Neuronal stem cell (in vitro differentiated cells): ENCODE data around the gene PDE7B.

Experiments used
- DNase-seq: peaks from one replicate; pipeline ENCODE4 v3.0.0-alpha.2; 2013; ENCODE audit warnings: low spot score
- H2AFZ ChIP-seq: one replicate; pipeline ENCODE4 v1.6.1; 2013; ENCODE audit warnings: mild to moderate bottlenecking, low read length, inconsistent platforms
- H2AK5ac ChIP-seq: 2 replicates; pipeline ENCODE4 v1.6.1; 2013; ENCODE audit warnings: low read depth, mild to moderate bottlenecking, inconsistent platforms, low read length, moderate library complexity, mixed read lengths
- H2BK120ac ChIP-seq: 2 replicates; pipeline ENCODE4 v1.6.1; 2013; ENCODE audit warnings: low read depth, mild to moderate bottlenecking, inconsistent platforms, low read length, moderate library complexity, mixed read lengths
- H2BK12ac ChIP-seq: one replicate; pipeline ENCODE4 v1.6.1; 2013; ENCODE audit warnings: low read length, inconsistent platforms
- H2BK15ac ChIP-seq: 2 replicates; pipeline ENCODE4 v1.6.1; 2013; ENCODE audit warnings: mild to moderate bottlenecking, low read length, inconsistent platforms, mixed read lengths
- H2BK5ac ChIP-seq: one replicate; pipeline ENCODE4 v1.6.1; 2013; ENCODE audit warnings: inconsistent platforms, mild to moderate bottlenecking, low read length, moderate library complexity
- H3K14ac ChIP-seq: one replicate; pipeline ENCODE4 v1.6.1; 2013; ENCODE audit warnings: low read length, inconsistent platforms
- H3K18ac ChIP-seq: 2 replicates; pipeline ENCODE4 v1.6.1; 2013; ENCODE audit warnings: low read length, inconsistent platforms
- H3K23ac ChIP-seq: 2 replicates; pipeline ENCODE4 v1.6.1; 2013; ENCODE audit warnings: low read depth, mild to moderate bottlenecking, mixed read lengths, low read length, inconsistent platforms; ENCODE audit not compliant: poor library complexity
- H3K27ac ChIP-seq: replicated peaks from 3 replicates; pipeline ENCODE4 v1.5.1; 2013; ENCODE audit warnings: low read length, inconsistent platforms
- H3K27me3 ChIP-seq, 3 experiments: 2 replicates each; pipeline ENCODE4 v1.6.1; 2013; ENCODE audit warnings: low read length in 3 of 3, mild to moderate bottlenecking in 2 of 3, inconsistent platforms in 1 of 3, low read depth in 1 of 3, mixed read lengths in 1 of 3, moderate library complexity in 1 of 3; ENCODE audit not compliant: control insufficient read depth in 3 of 3, insufficient read depth in 3 of 3
- H3K36me3 ChIP-seq, 2 donors: replicated peaks in 1 of 2; 2 replicates each; pipeline ENCODE4 v1.6.1; 2013; ENCODE audit warnings: low read length in 2 of 2; ENCODE audit not compliant: control insufficient read depth in 2 of 2, insufficient read depth in 2 of 2
- H3K4ac ChIP-seq: 2 replicates; pipeline ENCODE4 v1.6.1; 2013; ENCODE audit warnings: inconsistent platforms, mild to moderate bottlenecking, low read length, moderate library complexity
- H3K4me1 ChIP-seq, 2 donors: 1 replicate in 1 of 2; 2 replicates in 1 of 2; pipeline ENCODE4 v1.6.1; 2013; ENCODE audit warnings: low read length in 2 of 2, low read depth in 1 of 2; ENCODE audit not compliant: control insufficient read depth in 2 of 2, insufficient read depth in 1 of 2
- H3K4me2 ChIP-seq: one replicate; pipeline ENCODE4 v1.6.1; 2013; ENCODE audit warnings: mild to moderate bottlenecking, low read length, inconsistent platforms; ENCODE audit not compliant: insufficient read depth, poor library complexity, severe bottlenecking
- H3K4me3 ChIP-seq, 2 donors: 2 replicates each; pipeline ENCODE4 v1.5.1; 2013; ENCODE audit warnings: low read length in 2 of 2, mild to moderate bottlenecking in 2 of 2, inconsistent platforms in 1 of 2, moderate library complexity in 1 of 2
- H3K79me1 ChIP-seq: one replicate; pipeline ENCODE4 v1.6.1; 2013; ENCODE audit warnings: low read depth, mild to moderate bottlenecking, inconsistent platforms, low read length, moderate library complexity
- H3K9ac ChIP-seq: one replicate; pipeline ENCODE4 v1.6.1; 2013; ENCODE audit warnings: mild to moderate bottlenecking, low read depth, low read length, inconsistent platforms; ENCODE audit not compliant: poor library complexity
- H3K9me3 ChIP-seq, 2 donors: replicated peaks in 1 of 2; 2 replicates each; pipeline versions ENCODE3 to v1.6.1; 2013; ENCODE audit warnings: low read length in 2 of 2, mild to moderate bottlenecking in 2 of 2, inconsistent platforms in 1 of 2, low read depth in 1 of 2, mixed read lengths in 1 of 2, moderate library complexity in 1 of 2; ENCODE audit not compliant: control insufficient read depth in 2 of 2, insufficient read depth in 1 of 2
- H4K8ac ChIP-seq: one replicate; pipeline ENCODE4 v1.6.1; 2013; ENCODE audit warnings: low read depth, mild to moderate bottlenecking, inconsistent platforms, low read length, moderate library complexity
- H4K91ac ChIP-seq: one replicate; pipeline ENCODE4 v1.6.1; 2013; ENCODE audit warnings: low read length, low read depth, mild to moderate bottlenecking, inconsistent platforms; ENCODE audit not compliant: poor library complexity
- WGBS, 2 donors: extraction: QIAGEN DNeasy Blood & Tissue Kit; methylation state at CpG; one replicate each; pipeline ENCODE4 v1.1.7; 2013; ENCODE audit warnings: missing lambda C conversion rate in 2 of 2, mixed read lengths in 1 of 2; ENCODE audit not compliant: insufficient read length in 2 of 2, insufficient replicate concordance in 1 of 2; ENCODE audit errors: extremely low coverage in 2 of 2; 5-methylcytosine and 5-hydroxymethylcytosine counted together

Gene PDE7B

GRCh38 chr6:136232701-136233100 lies 381.2 kb downstream of the PDE7B start:
- Histone ChIP-seq H3K9me3 (no peaks in the 10 kb centered on the region), H3K18ac (no peak overlapping the region), H3K4me1 (no peaks in the 10 kb centered on the region), H3K27ac (no peak overlapping the region), H3K27me3 (no peaks in the 10 kb centered on the region), H4K8ac (no peak overlapping the region), H3K9ac (no peak overlapping the region), H3K23ac (no peak overlapping the region), H2AK5ac (no peak overlapping the region), H3K4me2 (no peak overlapping the region), H3K79me1 (no peaks in the 10 kb centered on the region), H3K4ac (no peak overlapping the region), H2BK120ac (no peak overlapping the region), H2BK5ac (no peak overlapping the region), H2BK12ac (no peak overlapping the region), H2BK15ac (no peak overlapping the region), H4K91ac (no peak overlapping the region), H3K4me3 (no peak overlapping the region), H3K36me3 (peaks cover 0 to 20% of the 10 kb centered on the region in 2 donors), H3K14ac (no peak overlapping the region), H2AFZ (no peak overlapping the region)
- no peak for DNase-seq
- no CpG with 5 or more reads among the region's 1 CpG for WGBS, 2 donors

- H3K79me1 ChIP-seq, result no peaks in the 10 kb centered on the region
- no CpG with 5 or more reads among the region's 4 CpGs for WGBS, 2 donors
Measured at GRCh38 chr6:136235233-136235564, 383.7 kb downstream of the PDE7B start.

GRCh38 chr6:136236466-136237293 lies 385.2 kb downstream of the PDE7B start:
- Histone ChIP-seq H3K4me2 (no peak overlapping the region), H2BK5ac (no peak overlapping the region), H3K9ac (no peak overlapping the region), H3K9me3 (no peaks in the 10 kb centered on the region), H3K36me3 (peaks cover 0 to 50% of the 10 kb centered on the region in 2 donors), H2BK12ac (no peak overlapping the region), H4K91ac (no peak overlapping the region), H2BK15ac (no peak overlapping the region), H3K27ac (no peak overlapping the region), H3K4ac (no peak overlapping the region), H2AK5ac (no peak overlapping the region), H3K4me1 (no peaks in the 10 kb centered on the region), H2BK120ac (no peak overlapping the region), H3K79me1 (no peaks in the 10 kb centered on the region), H3K18ac (no peak overlapping the region), H3K4me3 (no peak overlapping the region), H3K14ac (no peak overlapping the region), H2AFZ (no peak overlapping the region), H3K23ac (no peak overlapping the region), H4K8ac (no peak overlapping the region), H3K27me3 (no peaks in the 10 kb centered on the region)
- no CpG with 5 or more reads among the region's 9 CpGs for WGBS, 2 donors
- DNase-seq, result no peak

More at GRCh38 chr6:136235233-136235564, 383.7 kb downstream of the PDE7B start:
- H3K36me3 ChIP-seq, result peaks cover 0 to 44% of the 10 kb centered on the region in 2 donors
- H3K23ac ChIP-seq, result no peak overlapping the region
- H3K4me1 ChIP-seq, result no peaks in the 10 kb centered on the region
- no peaks in the 10 kb centered on the region for H3K9me3 ChIP-seq
- no peak overlapping the region for H3K4me2 ChIP-seq
- H3K9ac ChIP-seq, result no peak overlapping the region
- no peak overlapping the region for H2BK120ac ChIP-seq
- no peak overlapping the region for H3K4me3 ChIP-seq
- no peak overlapping the region for H4K91ac ChIP-seq
- no peak overlapping the region for H2AFZ ChIP-seq
- no peak overlapping the region for H2BK5ac ChIP-seq
- no peak overlapping the region for H2BK12ac ChIP-seq
- no peak overlapping the region for H4K8ac ChIP-seq
- H2BK15ac ChIP-seq, result no peak overlapping the region
- no peak overlapping the region for H3K18ac ChIP-seq
- no peaks in the 10 kb centered on the region for H3K27me3 ChIP-seq
- no peak overlapping the region for H3K14ac ChIP-seq
- DNase-seq, result no peak
- no peak overlapping the region for H2AK5ac ChIP-seq
- no peak overlapping the region for H3K27ac ChIP-seq
- H3K4ac ChIP-seq, result no peak overlapping the region

- H3K4ac ChIP-seq, result no peak overlapping the region
- H2BK12ac ChIP-seq, result no peak overlapping the region
- H2BK5ac ChIP-seq, result no peak overlapping the region
- H2AK5ac ChIP-seq, result no peak overlapping the region
- no peak overlapping the region for H3K23ac ChIP-seq
- H3K14ac ChIP-seq, result no peak overlapping the region
- no peaks in the 10 kb centered on the region for H3K27me3 ChIP-seq
- no peak overlapping the region for H4K91ac ChIP-seq
- H3K4me3 ChIP-seq, result no peak overlapping the region
- no peak overlapping the region for H3K4me2 ChIP-seq
- DNase-seq, result no peak
- no peak overlapping the region for H3K9ac ChIP-seq
- peaks cover 0 to 50% of the 10 kb centered on the region in 2 donors for H3K36me3 ChIP-seq
- no peak overlapping the region for H2BK120ac ChIP-seq
- no peak overlapping the region for H2AFZ ChIP-seq
- H3K79me1 ChIP-seq, result no peaks in the 10 kb centered on the region
- no peaks in the 10 kb centered on the region for H3K9me3 ChIP-seq
- no peak overlapping the region for H2BK15ac ChIP-seq
- WGBS, 2 donors, result no CpG with 5 or more reads among the region's 5 CpGs
- no peak overlapping the region for H4K8ac ChIP-seq
- H3K4me1 ChIP-seq, result no peaks in the 10 kb centered on the region
- no peak overlapping the region for H3K27ac ChIP-seq
- H3K18ac ChIP-seq, result no peak overlapping the region
Measured at GRCh38 chr6:136244061-136244616, 392.6 kb downstream of the PDE7B start.
